ENCODE results near the gene WDR37.
"Not testable (repeated sequence)": the region's sequence is repeated elsewhere in the genome, so short reads cannot be mapped to it uniquely, and the experiment has no call there.

The WDR37 gene

GRCh38 chr10:1056326-1057105 lies at the start of gene WDR37:
Gene WDR37 (plus strand): TSS chr10:1056385. CDS start chr10:1072156, 15,771 bp downstream.
- no peak for FAIRE-seq

GRCh38 chr10:1006573-1006972 lies 49.6 kb upstream of the WDR37 start:
- FAIRE-seq, result no peak

- no peak for FAIRE-seq
Observed at GRCh38 chr10:1007583-1007982, 48.6 kb upstream of the WDR37 start.

- FAIRE-seq, result no peak
Observed at GRCh38 chr10:1009071-1009494, 47.1 kb upstream of the WDR37 start.

GRCh38 chr10:1009947-1010346 lies 46.2 kb upstream of the WDR37 start:
- FAIRE-seq, result not testable (repeated sequence)

- FAIRE-seq, result no peak
Observed at GRCh38 chr10:1010703-1011102, 45.5 kb upstream of the WDR37 start.

GRCh38 chr10:1011696-1012095 lies 44.5 kb upstream of the WDR37 start:
- FAIRE-seq, result no peak

GRCh38 chr10:1015688-1016087 lies 40.5 kb upstream of the WDR37 start:
- FAIRE-seq, result no peak

GRCh38 chr10:1019362-1019761 lies 36.8 kb upstream of the WDR37 start:
- no peak for FAIRE-seq

- FAIRE-seq, result no peak
Observed at GRCh38 chr10:1020460-1020859, 35.7 kb upstream of the WDR37 start.

GRCh38 chr10:1020958-1021357 lies 35.2 kb upstream of the WDR37 start:
- no peak for FAIRE-seq

- no peak for FAIRE-seq
Observed at GRCh38 chr10:1022413-1022812, 33.8 kb upstream of the WDR37 start.

GRCh38 chr10:1024103-1024502 lies 32.1 kb upstream of the WDR37 start:
- FAIRE-seq, result no peak

GRCh38 chr10:1025683-1026082 lies 30.5 kb upstream of the WDR37 start, which contains the start of gene IDI2:
Gene IDI2 (minus strand): TSS chr10:1025859. CDS start chr10:1024723, 1,136 bp downstream.
- FAIRE-seq, result no peak

GRCh38 chr10:1026578-1026977 lies 29.6 kb upstream of the WDR37 start:
- no peak for FAIRE-seq

GRCh38 chr10:1029838-1030237 lies 26.3 kb upstream of the WDR37 start:
- FAIRE-seq, result no peak

- FAIRE-seq, result no peak
Observed at GRCh38 chr10:1033601-1034000, 22.6 kb upstream of the WDR37 start.

GRCh38 chr10:1034758-1035157 lies 21.4 kb upstream of the WDR37 start:
- no peak for FAIRE-seq

- FAIRE-seq, result no peak
Observed at GRCh38 chr10:1035201-1035600, 21.0 kb upstream of the WDR37 start.

GRCh38 chr10:1036341-1036791 lies 19.8 kb upstream of the WDR37 start:
- no peak for FAIRE-seq

GRCh38 chr10:1037098-1037497 lies 19.1 kb upstream of the WDR37 start:
- FAIRE-seq, result no peak

- not testable (repeated sequence) for FAIRE-seq
Observed at GRCh38 chr10:1038769-1039168, 17.4 kb upstream of the WDR37 start.

GRCh38 chr10:1040133-1040532 lies 16.1 kb upstream of the WDR37 start:
- no peak for FAIRE-seq

- no peak for FAIRE-seq
Observed at GRCh38 chr10:1041514-1041913, 14.7 kb upstream of the WDR37 start.

GRCh38 chr10:1043532-1043995 lies 12.6 kb upstream of the WDR37 start:
- no peak for FAIRE-seq

Measured in A204.1 (cell line).